GM19238 (cell line): Measurements from ENCODE around the gene NTN4.
"Not testable (repeated sequence)": the region's sequence is repeated elsewhere in the genome, so short reads cannot be mapped to it uniquely, and the experiment has no call there.

ENCODE experiments used
- DNase-seq: peaks from one replicate; pipeline ENCODE4 v3.0.0; 2011; ENCODE audit warnings: low spot score; ENCODE audit not compliant: insufficient read length

Gene NTN4

DNA sequence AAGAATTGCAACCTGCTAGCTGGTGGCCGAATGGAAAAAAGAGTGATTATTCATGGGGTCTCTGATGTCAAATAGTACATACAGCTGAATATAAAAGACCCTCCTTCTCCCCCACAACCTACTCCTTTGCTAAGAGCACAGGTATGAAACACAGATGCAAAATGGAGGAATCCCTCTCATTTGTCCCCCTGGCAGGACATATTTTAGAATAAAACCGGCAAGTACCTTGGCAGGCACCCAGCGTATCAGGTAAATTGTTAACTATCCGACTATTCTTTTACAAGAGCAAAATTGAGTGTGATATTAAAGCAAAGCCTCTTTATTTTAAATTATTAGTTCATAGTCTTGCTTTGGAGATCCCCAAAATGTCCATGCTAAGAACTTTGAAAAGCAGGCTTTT lies 165.6 kb downstream of the NTN4 start:
- DNase-seq, result no peak

GRCh38 chr12:95624589-95624988 lies 166.0 kb downstream of the NTN4 start:
- no peak for DNase-seq

GRCh38 chr12:95623554-95624170 lies 166.9 kb downstream of the NTN4 start:
- DNase-seq, result peak; percentile 21

DNA sequence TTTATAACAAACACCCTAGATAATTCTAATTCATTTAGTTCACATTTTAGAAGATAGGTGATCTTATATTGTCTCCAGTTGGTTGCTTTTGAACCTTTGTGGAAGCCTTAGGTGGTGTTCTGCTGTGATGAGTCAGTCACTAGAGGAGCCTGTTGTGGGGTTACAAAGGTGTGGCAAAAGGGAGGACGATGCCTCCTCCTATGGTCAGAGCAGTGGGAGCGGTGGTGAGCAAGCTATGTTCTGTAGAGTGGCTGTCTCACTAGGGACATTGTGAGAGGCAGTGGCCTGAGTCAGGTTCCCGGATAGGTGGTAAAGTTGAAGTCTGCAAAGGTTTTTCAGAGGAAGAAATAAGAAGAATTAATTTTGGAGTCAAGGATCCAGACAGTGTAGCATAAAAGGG lies 167.7 kb downstream of the NTN4 start:
- no peak for DNase-seq

GRCh38 chr12:95621725-95622124 lies 168.8 kb downstream of the NTN4 start:
- DNase-seq, result no peak

DNA sequence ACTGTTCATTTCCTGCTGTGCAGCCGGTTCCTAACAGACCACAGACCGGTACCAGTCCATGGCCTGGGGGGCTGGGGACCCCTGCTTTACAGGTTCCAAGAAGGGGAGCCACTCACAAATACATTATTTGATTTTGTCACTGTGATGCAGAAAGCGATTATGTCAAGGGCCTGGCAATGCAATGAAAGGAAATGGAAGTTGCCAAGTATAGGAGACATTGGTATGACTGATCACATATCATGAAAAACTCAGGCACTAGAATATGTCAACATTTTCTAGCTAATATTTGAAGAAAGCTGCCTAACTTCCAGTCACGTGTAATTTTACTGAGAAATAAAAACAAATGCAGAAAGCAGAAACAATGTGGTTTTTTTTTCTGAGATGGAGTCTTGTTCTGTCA lies 170.4 kb downstream of the NTN4 start:
- DNase-seq, result no peak

DNA sequence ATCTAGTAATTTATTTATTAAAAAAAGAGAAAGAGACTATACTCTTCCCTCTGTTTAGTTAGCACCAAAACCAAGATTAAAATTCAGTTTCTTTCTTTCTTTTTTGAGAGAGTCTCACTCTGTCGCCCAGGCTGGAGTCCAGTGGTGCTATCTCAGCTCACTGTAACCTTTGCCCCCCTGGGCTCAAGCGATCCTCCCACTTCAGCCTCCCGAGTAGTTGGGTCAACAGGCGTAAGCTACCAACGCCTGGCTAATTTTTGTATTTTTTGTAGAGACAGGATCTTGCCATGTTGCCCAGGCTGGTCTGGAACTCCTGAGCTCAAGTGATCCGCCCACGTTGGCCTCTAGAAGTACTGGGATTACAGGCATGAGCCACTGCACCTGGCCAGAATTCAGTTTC lies 174.1 kb downstream of the NTN4 start:
- DNase-seq, result not testable (repeated sequence)

- DNase-seq, result no peak
Observed at GRCh38 chr12:95615749-95616148, 174.8 kb downstream of the NTN4 start.

DNA sequence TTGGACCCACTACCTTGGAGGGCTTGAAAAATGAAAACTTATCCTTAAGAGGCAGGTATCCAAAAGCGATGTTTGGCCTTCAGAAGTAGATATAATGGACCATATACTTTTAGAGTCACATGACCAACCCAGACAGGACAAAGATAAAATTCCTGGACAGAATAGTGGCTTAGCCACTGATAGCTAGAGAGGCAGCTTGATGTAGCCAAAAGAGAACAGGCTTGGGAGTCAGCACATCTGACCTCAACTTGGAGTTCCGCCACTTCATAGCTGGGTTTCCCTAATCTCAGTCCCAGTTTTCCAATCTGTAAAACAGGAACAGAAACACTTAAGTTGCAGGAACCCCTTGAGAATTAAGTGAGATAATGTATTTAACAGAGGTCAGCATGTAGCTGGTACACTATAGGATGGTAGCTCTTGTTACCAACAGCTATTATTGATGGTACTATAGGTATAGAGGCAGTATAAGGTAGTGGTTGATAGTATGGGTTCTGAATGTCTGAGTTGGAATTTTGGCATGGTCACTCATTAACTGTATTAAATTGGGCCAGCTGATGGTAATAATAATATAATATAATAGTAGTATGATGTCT lies 176.1 kb downstream of the NTN4 start:
- no peak for DNase-seq

- DNase-seq, result no peak
Observed at GRCh38 chr12:95613021-95613420, 177.5 kb downstream of the NTN4 start.

- no peak for DNase-seq
Observed at GRCh38 chr12:95611676-95612309, 178.8 kb downstream of the NTN4 start.

DNA sequence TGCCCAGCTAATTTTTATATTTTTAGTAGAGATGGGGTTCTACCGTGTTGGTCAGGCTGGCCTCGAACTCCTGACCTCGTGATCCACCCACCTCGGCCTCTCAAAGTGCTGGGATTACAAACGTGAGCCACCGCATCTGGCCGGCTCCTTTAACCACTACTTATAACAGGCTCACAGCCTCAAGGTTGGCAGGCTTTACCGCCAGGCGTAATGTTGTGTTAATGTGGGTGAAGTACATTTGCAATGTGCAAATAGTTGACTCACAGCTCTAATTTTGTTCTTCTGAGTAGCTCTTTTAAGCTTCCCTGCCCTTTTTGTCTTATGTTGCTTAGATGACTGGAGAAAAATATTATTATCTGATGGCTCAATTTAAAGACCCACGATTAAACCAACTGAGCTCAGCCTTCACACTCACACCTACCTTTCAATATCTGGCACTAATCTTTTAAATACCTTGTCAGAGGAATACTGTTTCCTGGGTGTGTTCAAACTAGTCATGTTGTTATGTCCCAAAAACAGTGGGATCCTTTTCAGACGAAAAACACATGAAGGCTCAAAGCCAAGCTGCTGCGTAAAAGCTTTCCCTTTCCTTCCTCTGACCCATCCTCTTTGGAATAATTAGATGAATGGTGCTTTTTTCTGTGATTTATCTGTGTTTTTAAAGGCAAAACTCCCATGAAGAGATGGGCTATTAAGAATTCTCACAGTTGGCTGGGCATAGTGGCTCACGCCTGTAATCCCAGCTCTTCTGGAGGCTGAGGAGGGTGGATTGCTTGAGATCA lies 182.1 kb downstream of the NTN4 start:
- no peak for DNase-seq
